DOHH2 (cell line): Measurements from ENCODE around the gene EDC3.

Experiments used
- H3F3A ChIP-seq: fragments of 200-600 bp; sonication (generic), shearing (Covaris generic); 2 replicates; pipeline ENCODE4 v1.6.0; 2016; ENCODE audit warnings: antibody characterized with exemption, mild to moderate bottlenecking; ENCODE audit not compliant: control insufficient read depth, insufficient read depth
- H3K27ac ChIP-seq: fragments of 200-600 bp; sonication (generic); 2 replicates; pipeline ENCODE4 v1.5.1; 2014; ENCODE audit warnings: low read depth, mild to moderate bottlenecking, low read length, moderate library complexity
- H3K27me3 ChIP-seq: fragments of 200-600 bp; sonication (generic); 2 replicates; pipeline ENCODE4 v1.6.1; 2014; ENCODE audit warnings: mild to moderate bottlenecking, low read length, mixed read lengths; ENCODE audit not compliant: control insufficient read depth
- H3K36me3 ChIP-seq: fragments of 200-600 bp; sonication (generic); 2 replicates; pipeline ENCODE4 v1.6.1; 2014; ENCODE audit warnings: mild to moderate bottlenecking, low read length, moderate library complexity, mixed read lengths; ENCODE audit not compliant: control insufficient read depth
- H3K4me1 ChIP-seq: fragments of 200-600 bp; sonication (generic); 2 replicates; pipeline ENCODE4 v1.6.1; 2014; ENCODE audit warnings: mild to moderate bottlenecking, low read length, mixed read lengths; ENCODE audit not compliant: control insufficient read depth
- H3K4me2 ChIP-seq: fragments of 200-600 bp; sonication (generic); 2 replicates; pipeline ENCODE4 v1.6.0; 2014; ENCODE audit warnings: mild to moderate bottlenecking, low read length, moderate library complexity
- H3K4me3 ChIP-seq: fragments of 200-600 bp; sonication (generic); 2 replicates; pipeline ENCODE4 v1.5.1; 2014; ENCODE audit warnings: mild to moderate bottlenecking, low read length, mixed read lengths
- H3K79me2 ChIP-seq: fragments of 200-600 bp; sonication (generic); 2 replicates; pipeline ENCODE4 v1.6.1; 2014; ENCODE audit warnings: mild to moderate bottlenecking, low read length, mixed read lengths; ENCODE audit not compliant: control insufficient read depth
- H3K9me2 ChIP-seq: fragments of 200-600 bp; sonication (generic); replicated peaks from 2 replicates; pipeline ENCODE4 v1.6.1; 2014; ENCODE audit warnings: mild to moderate bottlenecking, low read length, mixed read lengths; ENCODE audit not compliant: control insufficient read depth
- H3K9me3 ChIP-seq: fragments of 200-600 bp; sonication (generic); 2 replicates; pipeline ENCODE4 v1.6.1; 2014; ENCODE audit warnings: antibody characterized with exemption, low read length, mixed read lengths; ENCODE audit not compliant: control insufficient read depth, insufficient read depth
- H4K20me1 ChIP-seq: fragments of 200-600 bp; sonication (generic); 2 replicates; pipeline ENCODE4 v1.6.0; 2014; ENCODE audit warnings: low read depth, mild to moderate bottlenecking, antibody characterized with exemption, low read length, moderate library complexity; ENCODE audit not compliant: control insufficient read depth, insufficient read depth
- CTCF ChIP-seq: fragments of 200-600 bp; sonication (generic); IDR thresholded peaks from one replicate; pipeline ENCODE4 v1.5.1; 2014; ENCODE audit warnings: antibody characterized with exemption, mild to moderate bottlenecking, low read depth, low read length; ENCODE audit not compliant: poor library complexity, severe bottlenecking
- EZH2phosphoT487 ChIP-seq: fragments of 200-600 bp; sonication (generic); IDR thresholded peaks from 2 replicates; pipeline ENCODE4 v1.6.1; 2017; ENCODE audit warnings: borderline replicate concordance, mild to moderate bottlenecking, antibody characterized with exemption, low read length, moderate library complexity, mixed read lengths

The EDC3 gene

GRCh38 chr15:74657846-74658245 lies 38.0 kb downstream of the EDC3 start:
- no peaks in the 10 kb centered on the region for H3F3A ChIP-seq
- TF ChIP-seq EZH2phosphoT487 (no peak), CTCF (no peak)
- H3K9me2 ChIP-seq: no peaks in the 10 kb centered on the region
- H3K36me3 ChIP-seq: peaks cover 10% of the 10 kb centered on the region
- H3K4me3 ChIP-seq: no peak overlapping the region
- H3K4me1 ChIP-seq: no peaks in the 10 kb centered on the region
- no peaks in the 10 kb centered on the region for H4K20me1 ChIP-seq
- H3K9me3 ChIP-seq: no peaks in the 10 kb centered on the region
- H3K79me2 ChIP-seq: 0 out of 2 replicates have a peak, but pooled peaks cover 5% of the 10 kb centered on the region
- no peak overlapping the region for H3K4me2 ChIP-seq
- H3K27me3 ChIP-seq: no peaks in the 10 kb centered on the region
- H3K27ac ChIP-seq: no peak overlapping the region

- Histone ChIP-seq H3K4me2 (no peak overlapping the region), H3K36me3 (peaks cover 10% of the 10 kb centered on the region), H4K20me1 (no peaks in the 10 kb centered on the region), H3K79me2 (0 out of 2 replicates have a peak, but pooled peaks cover 5% of the 10 kb centered on the region), H3K9me2 (no peaks in the 10 kb centered on the region), H3K27ac (no peak overlapping the region), H3F3A (no peaks in the 10 kb centered on the region), H3K9me3 (no peaks in the 10 kb centered on the region), H3K4me1 (no peaks in the 10 kb centered on the region), H3K4me3 (no peak overlapping the region), H3K27me3 (no peaks in the 10 kb centered on the region)
- no peak for TF ChIP-seq CTCF
Measured at GRCh38 chr15:74656935-74657535, 38.8 kb downstream of the EDC3 start.

- TF ChIP-seq CTCF (no peak), EZH2phosphoT487 (no peak)
- no peak overlapping the region for H3K4me3 ChIP-seq
- H3K4me2 ChIP-seq: no peak overlapping the region
- H3K27me3 ChIP-seq: no peaks in the 10 kb centered on the region
- no peaks in the 10 kb centered on the region for H3K9me3 ChIP-seq
- H4K20me1 ChIP-seq: no peaks in the 10 kb centered on the region
- no peaks in the 10 kb centered on the region for H3K9me2 ChIP-seq
- peaks cover 3% of the 10 kb centered on the region; the same call in 1 of the 2 replicates for H3K79me2 ChIP-seq
- no peaks in the 10 kb centered on the region for H3F3A ChIP-seq
- H3K27ac ChIP-seq: no peak overlapping the region
- H3K36me3 ChIP-seq: peaks cover 10% of the 10 kb centered on the region
- no peaks in the 10 kb centered on the region for H3K4me1 ChIP-seq
Measured at GRCh38 chr15:74655424-74655823, 40.4 kb downstream of the EDC3 start.
